Mesendoderm (in vitro differentiated cells): ENCODE results near the gene B4GALNT4.
"Not testable (repeated sequence)": the region's sequence is repeated elsewhere in the genome, so short reads cannot be mapped to it uniquely, and the experiment has no call there.

Experiments
- DNase-seq: peaks from one replicate; pipeline ENCODE4 v3.0.0; 2013
- H2AK5ac ChIP-seq: 2 replicates; pipeline ENCODE4 v1.6.1; 2013; ENCODE audit warnings: low read length, inconsistent platforms
- H2BK120ac ChIP-seq: 2 replicates; pipeline ENCODE4 v1.6.1; 2013; ENCODE audit warnings: low read depth, mild to moderate bottlenecking, low read length, moderate library complexity, mixed read lengths
- H2BK15ac ChIP-seq: replicated peaks from 2 replicates; pipeline ENCODE4 v1.6.1; 2013; ENCODE audit warnings: low read depth, mild to moderate bottlenecking, moderate library complexity
- H2BK5ac ChIP-seq: 2 replicates; pipeline ENCODE4 v1.6.1; 2013; ENCODE audit warnings: low read length, inconsistent platforms
- H3K18ac ChIP-seq: 2 replicates; pipeline ENCODE4 v1.6.1; 2013; ENCODE audit warnings: mild to moderate bottlenecking, low read length, mixed read lengths
- H3K23ac ChIP-seq: one replicate; pipeline ENCODE4 v1.6.1; 2013; ENCODE audit warnings: low read length
- H3K27ac ChIP-seq: 2 replicates; pipeline ENCODE4 v1.5.1; 2013; ENCODE audit warnings: low read depth, mild to moderate bottlenecking, inconsistent platforms, low read length, moderate library complexity
- H3K27me3 ChIP-seq: 2 replicates; pipeline ENCODE4 v1.6.1; 2013; ENCODE audit warnings: low read length, control low read depth, mild to moderate bottlenecking, inconsistent platforms; ENCODE audit not compliant: insufficient read depth, poor library complexity
- H3K36me3 ChIP-seq: 2 replicates; pipeline ENCODE4 v1.6.1; 2013; ENCODE audit warnings: low read length, inconsistent platforms; ENCODE audit not compliant: control insufficient read depth, insufficient read depth
- H3K4ac ChIP-seq: one replicate; pipeline ENCODE4 v1.6.1; 2013; ENCODE audit warnings: low read depth, mild to moderate bottlenecking, low read length, moderate library complexity
- H3K4me1 ChIP-seq: 2 replicates; pipeline ENCODE4 v1.6.1; 2013; ENCODE audit warnings: low read depth, low read length, inconsistent platforms; ENCODE audit not compliant: control insufficient read depth
- H3K4me2 ChIP-seq: 2 replicates; pipeline ENCODE4 v1.6.1; 2013; ENCODE audit warnings: low read length
- H3K4me3 ChIP-seq: 2 replicates; pipeline ENCODE4 v1.5.1; 2013; ENCODE audit warnings: mild to moderate bottlenecking, low read length
- H3K56ac ChIP-seq: one replicate; pipeline ENCODE4 v1.6.1; 2013; ENCODE audit warnings: low read length
- H3K79me1 ChIP-seq: 2 replicates; pipeline ENCODE4 v1.6.1; 2013; ENCODE audit warnings: low read length, inconsistent platforms
- H3K79me2 ChIP-seq: 2 replicates; pipeline ENCODE4 v1.6.1; 2013; ENCODE audit warnings: mild to moderate bottlenecking, low read length; ENCODE audit not compliant: control insufficient read depth, insufficient read depth
- H3K9ac ChIP-seq: 2 replicates; pipeline ENCODE4 v1.6.1; 2013; ENCODE audit warnings: low read length, inconsistent platforms
- H4K5ac ChIP-seq: one replicate; pipeline ENCODE4 v1.6.1; 2013; ENCODE audit warnings: low read length
- H4K8ac ChIP-seq: one replicate; pipeline ENCODE4 v1.6.1; 2013; ENCODE audit warnings: low read depth, mild to moderate bottlenecking, control low read depth, low read length, moderate library complexity
- WGBS: extraction: QIAGEN DNeasy Blood & Tissue Kit; methylation state at CpG from one replicate; pipeline ENCODE4 v1.1.7; 2013; ENCODE audit warnings: low lambda C conversion rate, missing lambda C conversion rate; ENCODE audit not compliant: insufficient coverage; ENCODE audit errors: extremely low coverage; 5-methylcytosine and 5-hydroxymethylcytosine counted together

Gene B4GALNT4

GRCh38 chr11:384511-384910 is 15.2 kb downstream of the B4GALNT4 start:
- no peak overlapping the region for H2BK5ac ChIP-seq
- no peaks in the 10 kb centered on the region for H3K36me3 ChIP-seq
- no peak for DNase-seq
- no peak overlapping the region for H2BK15ac ChIP-seq
- H4K8ac ChIP-seq = no peak overlapping the region
- no peak overlapping the region for H2AK5ac ChIP-seq
- no peaks in the 10 kb centered on the region for H3K27me3 ChIP-seq
- H3K56ac ChIP-seq = no peak overlapping the region
- no peak overlapping the region for H3K4me3 ChIP-seq
- no peaks in the 10 kb centered on the region for H3K79me1 ChIP-seq
- no peak overlapping the region for H2BK120ac ChIP-seq
- H3K79me2 ChIP-seq = no peaks in the 10 kb centered on the region
- H3K23ac ChIP-seq = no peak overlapping the region
- no peak overlapping the region for H4K5ac ChIP-seq
- no peak overlapping the region for H3K27ac ChIP-seq
- H3K4me2 ChIP-seq = no peak overlapping the region
- WGBS = no CpG with 5 or more reads among the region's 16 CpGs
- no peak overlapping the region for H3K18ac ChIP-seq
- H3K4ac ChIP-seq = no peak overlapping the region
- no peaks in the 10 kb centered on the region for H3K4me1 ChIP-seq
- no peak overlapping the region for H3K9ac ChIP-seq

DNA sequence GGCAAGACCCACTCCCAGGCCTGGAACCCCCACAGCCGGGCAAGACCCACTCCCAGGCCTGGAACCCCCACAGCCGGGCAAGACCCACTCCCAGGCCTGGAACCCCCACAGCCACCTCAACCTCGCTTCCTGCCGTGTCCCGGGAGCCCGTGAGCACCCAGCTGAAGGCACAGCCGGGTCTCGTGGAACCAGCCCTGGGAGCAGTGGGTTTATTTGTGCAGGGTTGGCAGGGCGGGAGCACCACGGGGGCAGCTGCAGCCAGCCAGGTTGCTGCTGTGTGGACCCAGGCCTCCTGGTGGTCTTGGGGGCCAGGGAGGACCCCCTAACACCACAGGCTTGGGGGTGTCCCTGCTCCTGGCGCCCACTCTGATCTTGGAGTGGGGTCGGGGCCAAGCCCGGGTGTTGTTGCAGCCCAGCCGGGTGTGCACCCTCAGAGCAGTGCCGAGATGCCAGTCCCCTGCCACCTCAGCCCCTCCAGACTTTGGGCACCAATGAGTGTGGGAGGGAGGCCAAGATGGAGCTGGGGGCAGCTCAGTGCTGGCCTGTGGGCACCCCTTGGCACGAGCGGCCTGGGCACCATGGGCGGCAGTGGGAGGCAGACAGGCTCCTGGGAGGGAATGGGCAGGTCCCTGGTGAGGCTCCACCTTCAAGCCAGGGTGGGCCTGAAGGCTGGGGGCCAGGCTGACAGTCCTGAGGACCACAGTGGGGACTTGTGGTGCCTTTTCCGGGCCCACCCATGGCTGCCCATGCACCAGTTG is 16.5 kb downstream of the B4GALNT4 start:
- Histone ChIP-seq H2AK5ac (no peak overlapping the region), H3K18ac (no peak overlapping the region), H3K27me3 (no peaks in the 10 kb centered on the region), H3K23ac (no peak overlapping the region), H3K27ac (no peak overlapping the region), H3K4me2 (no peak overlapping the region), H3K79me1 (no peaks in the 10 kb centered on the region), H3K9ac (no peak overlapping the region), H4K5ac (no peak overlapping the region), H3K36me3 (no peaks in the 10 kb centered on the region), H3K4ac (no peak overlapping the region), H4K8ac (no peak overlapping the region), H2BK5ac (no peak overlapping the region), H3K56ac (no peak overlapping the region), H3K79me2 (no peaks in the 10 kb centered on the region), H2BK120ac (no peak overlapping the region), H3K4me1 (no peaks in the 10 kb centered on the region), H2BK15ac (no peak overlapping the region), H3K4me3 (no peak overlapping the region)
- WGBS = no CpG with 5 or more reads among the region's 19 CpGs
- DNase-seq = no peak

- H2BK120ac ChIP-seq = no peak overlapping the region
- no peak overlapping the region for H3K23ac ChIP-seq
- no peaks in the 10 kb centered on the region for H3K79me1 ChIP-seq
- H4K5ac ChIP-seq = no peak overlapping the region
- peak; percentile 45 for DNase-seq
- WGBS = no CpG with 5 or more reads among the region's 6 CpGs
- H3K4me3 ChIP-seq = no peak overlapping the region
- no peak overlapping the region for H3K4ac ChIP-seq
- no peaks in the 10 kb centered on the region for H3K4me1 ChIP-seq
- no peak overlapping the region for H2BK5ac ChIP-seq
- no peaks in the 10 kb centered on the region for H3K79me2 ChIP-seq
- H2AK5ac ChIP-seq = no peak overlapping the region
- no peak overlapping the region for H3K56ac ChIP-seq
- H2BK15ac ChIP-seq = no peak overlapping the region
- no peak overlapping the region for H3K27ac ChIP-seq
- no peak overlapping the region for H3K18ac ChIP-seq
- no peak overlapping the region for H3K9ac ChIP-seq
- H3K4me2 ChIP-seq = no peak overlapping the region
- H4K8ac ChIP-seq = no peak overlapping the region
- H3K27me3 ChIP-seq = no peaks in the 10 kb centered on the region
- H3K36me3 ChIP-seq = no peaks in the 10 kb centered on the region
These were observed 17.2 kb downstream of the B4GALNT4 start for GRCh38 chr11:386483-386882.

DNA sequence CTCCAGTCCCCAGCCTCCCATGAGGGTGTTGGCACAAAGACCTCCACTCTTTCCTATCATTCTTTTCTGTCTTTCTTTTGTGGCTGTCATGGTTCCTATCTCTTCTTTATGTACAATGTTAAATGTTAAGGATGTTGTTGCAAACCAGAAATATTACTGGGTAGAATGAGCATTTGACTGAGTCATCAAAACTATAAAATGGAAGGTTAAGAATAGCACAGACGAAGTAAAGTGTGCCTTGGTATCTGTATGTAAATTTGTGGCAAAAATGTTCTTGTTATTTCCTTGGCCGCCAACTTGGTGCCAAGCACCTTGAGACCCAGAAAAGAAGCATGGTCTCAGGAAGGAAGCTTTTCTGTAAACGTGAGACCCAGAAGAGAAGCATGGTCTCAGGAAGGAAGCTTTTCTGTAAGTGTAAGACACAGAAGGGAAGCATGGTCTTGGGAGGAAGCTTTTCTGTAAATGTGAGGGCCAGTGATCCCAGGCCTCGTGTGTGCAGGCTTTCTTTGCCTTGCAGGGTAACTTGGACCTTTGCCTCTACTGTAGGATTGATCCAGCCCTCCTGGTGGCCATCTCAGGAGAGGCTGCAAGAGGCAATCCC is 18.0 kb downstream of the B4GALNT4 start:
- Histone ChIP-seq H4K5ac (no peak overlapping the region), H3K79me2 (no peaks in the 10 kb centered on the region), H3K4me1 (no peaks in the 10 kb centered on the region), H3K56ac (no peak overlapping the region), H3K27me3 (no peaks in the 10 kb centered on the region), H3K36me3 (no peaks in the 10 kb centered on the region), H2BK5ac (no peak overlapping the region), H3K79me1 (no peaks in the 10 kb centered on the region), H3K9ac (no peak overlapping the region), H3K23ac (no peak overlapping the region), H2BK120ac (no peak overlapping the region), H4K8ac (no peak overlapping the region), H3K4me2 (no peak overlapping the region), H3K4me3 (no peak overlapping the region), H2BK15ac (no peak overlapping the region), H3K18ac (no peak overlapping the region), H3K4ac (no peak overlapping the region), H3K27ac (no peak overlapping the region), H2AK5ac (no peak overlapping the region)
- DNase-seq = no peak
- no CpG with 5 or more reads among the region's 4 CpGs for WGBS

GRCh38 chr11:389369-389768 is 20.1 kb downstream of the B4GALNT4 start:
- not testable (repeated sequence) for H2BK5ac ChIP-seq, H3K23ac ChIP-seq, H4K8ac ChIP-seq, H2BK15ac ChIP-seq, H3K9ac ChIP-seq, H2AK5ac ChIP-seq, H3K79me2 ChIP-seq, H3K36me3 ChIP-seq, H4K5ac ChIP-seq, H3K4ac ChIP-seq, H3K4me1 ChIP-seq, H3K56ac ChIP-seq, H2BK120ac ChIP-seq, H3K4me2 ChIP-seq, H3K4me3 ChIP-seq, H3K27me3 ChIP-seq, H3K18ac ChIP-seq, H3K27ac ChIP-seq, DNase-seq, H3K79me1 ChIP-seq
- WGBS = no CpG with 5 or more reads among the region's 17 CpGs
